WTC11 (cell line): Measurements from ENCODE around the gene PER3.

Source experiments
- TP53 ChIP-seq: sonication (generic); formaldehyde crosslinking; IDR thresholded peaks from 2 replicates; pipeline ENCODE4 v1.8.1; 2023; ENCODE audit warnings: mild to moderate bottlenecking, missing genetic modification reagents
- TF ChIP-seq, protein P1 (sequence below): sonication (generic); formaldehyde crosslinking; IDR thresholded peaks from 2 replicates; pipeline ENCODE4 v1.8.1; 2023; ENCODE audit warnings: mild to moderate bottlenecking, missing genetic modification reagents
- TF ChIP-seq, protein P2 (sequence below): fragments of 200-600 bp; IDR thresholded peaks from 2 replicates; pipeline ENCODE4 v1.8.0; 2022; ENCODE audit warnings: antibody characterized with exemption
- TF ChIP-seq, protein P3 (sequence below): sonication (generic); formaldehyde crosslinking; IDR thresholded peaks from 2 replicates; pipeline ENCODE4 v1.8.1; 2023; ENCODE audit warnings: mild to moderate bottlenecking, moderate library complexity, missing genetic modification reagents

DNA sequence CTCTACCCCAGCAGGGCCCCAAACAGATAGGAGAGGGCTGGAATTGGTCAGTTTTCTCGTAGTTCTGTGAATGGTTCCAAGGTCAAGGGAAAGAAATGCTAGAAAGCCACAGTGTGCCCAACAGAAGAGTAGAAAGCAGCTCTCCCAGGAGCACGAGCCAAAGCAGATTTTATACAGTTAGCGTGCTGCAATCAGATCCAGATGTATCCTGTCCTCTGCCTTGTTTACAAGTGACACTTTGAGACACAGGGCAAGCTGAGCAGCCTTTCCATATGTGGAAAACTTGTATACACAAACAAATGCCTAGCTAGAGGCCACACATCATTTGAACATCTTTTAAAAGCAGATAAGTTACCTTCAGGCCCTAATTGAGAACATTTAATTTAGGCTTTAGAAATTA, 6.5 kb upstream of the PER3 start:
- TF ChIP-seq, protein P1, sequence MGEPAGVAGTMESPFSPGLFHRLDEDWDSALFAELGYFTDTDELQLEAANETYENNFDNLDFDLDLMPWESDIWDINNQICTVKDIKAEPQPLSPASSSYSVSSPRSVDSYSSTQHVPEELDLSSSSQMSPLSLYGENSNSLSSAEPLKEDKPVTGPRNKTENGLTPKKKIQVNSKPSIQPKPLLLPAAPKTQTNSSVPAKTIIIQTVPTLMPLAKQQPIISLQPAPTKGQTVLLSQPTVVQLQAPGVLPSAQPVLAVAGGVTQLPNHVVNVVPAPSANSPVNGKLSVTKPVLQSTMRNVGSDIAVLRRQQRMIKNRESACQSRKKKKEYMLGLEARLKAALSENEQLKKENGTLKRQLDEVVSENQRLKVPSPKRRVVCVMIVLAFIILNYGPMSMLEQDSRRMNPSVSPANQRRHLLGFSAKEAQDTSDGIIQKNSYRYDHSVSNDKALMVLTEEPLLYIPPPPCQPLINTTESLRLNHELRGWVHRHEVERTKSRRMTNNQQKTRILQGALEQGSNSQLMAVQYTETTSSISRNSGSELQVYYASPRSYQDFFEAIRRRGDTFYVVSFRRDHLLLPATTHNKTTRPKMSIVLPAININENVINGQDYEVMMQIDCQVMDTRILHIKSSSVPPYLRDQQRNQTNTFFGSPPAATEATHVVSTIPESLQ, result no peak
- TF ChIP-seq, protein P2, sequence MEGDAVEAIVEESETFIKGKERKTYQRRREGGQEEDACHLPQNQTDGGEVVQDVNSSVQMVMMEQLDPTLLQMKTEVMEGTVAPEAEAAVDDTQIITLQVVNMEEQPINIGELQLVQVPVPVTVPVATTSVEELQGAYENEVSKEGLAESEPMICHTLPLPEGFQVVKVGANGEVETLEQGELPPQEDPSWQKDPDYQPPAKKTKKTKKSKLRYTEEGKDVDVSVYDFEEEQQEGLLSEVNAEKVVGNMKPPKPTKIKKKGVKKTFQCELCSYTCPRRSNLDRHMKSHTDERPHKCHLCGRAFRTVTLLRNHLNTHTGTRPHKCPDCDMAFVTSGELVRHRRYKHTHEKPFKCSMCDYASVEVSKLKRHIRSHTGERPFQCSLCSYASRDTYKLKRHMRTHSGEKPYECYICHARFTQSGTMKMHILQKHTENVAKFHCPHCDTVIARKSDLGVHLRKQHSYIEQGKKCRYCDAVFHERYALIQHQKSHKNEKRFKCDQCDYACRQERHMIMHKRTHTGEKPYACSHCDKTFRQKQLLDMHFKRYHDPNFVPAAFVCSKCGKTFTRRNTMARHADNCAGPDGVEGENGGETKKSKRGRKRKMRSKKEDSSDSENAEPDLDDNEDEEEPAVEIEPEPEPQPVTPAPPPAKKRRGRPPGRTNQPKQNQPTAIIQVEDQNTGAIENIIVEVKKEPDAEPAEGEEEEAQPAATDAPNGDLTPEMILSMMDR, result no peak
- no peak for TF ChIP-seq TP53 (CRISPR knock-in tag)
- TF ChIP-seq, protein P3, sequence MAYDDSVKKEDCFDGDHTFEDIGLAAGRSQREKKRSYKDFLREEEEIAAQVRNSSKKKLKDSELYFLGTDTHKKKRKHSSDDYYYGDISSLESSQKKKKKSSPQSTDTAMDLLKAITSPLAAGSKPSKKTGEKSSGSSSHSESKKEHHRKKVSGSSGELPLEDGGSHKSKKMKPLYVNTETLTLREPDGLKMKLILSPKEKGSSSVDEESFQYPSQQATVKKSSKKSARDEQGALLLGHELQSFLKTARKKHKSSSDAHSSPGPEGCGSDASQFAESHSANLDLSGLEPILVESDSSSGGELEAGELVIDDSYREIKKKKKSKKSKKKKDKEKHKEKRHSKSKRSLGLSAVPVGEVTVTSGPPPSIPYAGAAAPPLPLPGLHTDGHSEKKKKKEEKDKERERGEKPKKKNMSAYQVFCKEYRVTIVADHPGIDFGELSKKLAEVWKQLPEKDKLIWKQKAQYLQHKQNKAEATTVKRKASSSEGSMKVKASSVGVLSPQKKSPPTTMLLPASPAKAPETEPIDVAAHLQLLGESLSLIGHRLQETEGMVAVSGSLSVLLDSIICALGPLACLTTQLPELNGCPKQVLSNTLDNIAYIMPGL, result no peak
